IMR-90 (cell line): ENCODE data around the gene CENPP. TPM values are rescaled to one million over a fixed set of nuclear protein-coding genes. Genes with fewer than 3 reads are reported as not detected.

Experiments
- ATAC-seq: fragments of 200-7000 bp; cut with Tn5 transposase; 2 replicates; pipeline ENCODE4 v1.9.1; 2020; ENCODE audit warnings: low read depth, mild to moderate bottlenecking, moderate library complexity
- BruUV-seq: library from RNA; stranded (reverse); fragments of 400-500 nt; replicated peaks from 2 replicates; lab custom pipeline; 2021; lab: Mats Ljungman, UMichigan
- CTCF ChIA-PET: fragments of 300-600 bp; formaldehyde crosslinking; extraction: SDS; loops from one replicate; lab custom pipeline; 2021; ENCODE audit warnings: antibody characterized with exemption; lab: Yijun Ruan, JAX
- POLR2A ChIA-PET: fragments of 300-600 bp; sonication (Branson Sonifier 250); formaldehyde crosslinking; loops from one replicate; lab custom pipeline; 2022; ENCODE audit warnings: antibody characterized with exemption; ENCODE audit not compliant: unreplicated experiment; lab: Charles Lee
- DNase-seq: peaks from one replicate; pipeline ENCODE4 v3.0.0; 2013
- H2AFZ ChIP-seq: replicated peaks from 2 replicates; pipeline ENCODE3; 2013; ENCODE audit warnings: low read length, mild to moderate bottlenecking; ENCODE audit not compliant: poor library complexity
- H2AK5ac ChIP-seq: 2 replicates; pipeline ENCODE4 v1.6.1; 2013; ENCODE audit warnings: low read depth, low read length, inconsistent platforms
- H2AK9ac ChIP-seq: replicated peaks from 2 replicates; pipeline ENCODE3; 2013; ENCODE audit warnings: mild to moderate bottlenecking, low read depth, low read length, moderate library complexity; ENCODE audit not compliant: poor library complexity
- H2BK120ac ChIP-seq: 2 replicates; pipeline ENCODE4 v1.6.1; 2013; ENCODE audit warnings: low read depth, low read length, inconsistent platforms
- H2BK15ac ChIP-seq: 3 replicates; pipeline ENCODE4 v1.6.1; 2013; ENCODE audit warnings: low read depth, low read length, inconsistent platforms
- H2BK20ac ChIP-seq: 2 replicates; pipeline ENCODE4 v1.6.1; 2013; ENCODE audit warnings: low read depth, mild to moderate bottlenecking, inconsistent platforms, low read length, moderate library complexity
- H2BK5ac ChIP-seq: 2 replicates; pipeline ENCODE4 v1.6.1; 2013; ENCODE audit warnings: mild to moderate bottlenecking, low read depth, low read length, inconsistent platforms; ENCODE audit not compliant: poor library complexity, severe bottlenecking
- H3K14ac ChIP-seq: replicated peaks from 2 replicates; pipeline ENCODE4 v1.6.1; 2013; ENCODE audit warnings: low read depth, low read length, inconsistent platforms
- H3K18ac ChIP-seq: 2 replicates; pipeline ENCODE4 v1.6.1; 2013; ENCODE audit warnings: low read depth, low read length, control low read depth
- H3K23ac ChIP-seq: 2 replicates; pipeline ENCODE4 v1.6.1; 2013; ENCODE audit warnings: low read depth, low read length, inconsistent platforms
- H3K27ac ChIP-seq: 2 replicates; pipeline ENCODE4 v1.5.1; 2013; ENCODE audit warnings: mild to moderate bottlenecking, control low read depth, low read length; ENCODE audit not compliant: insufficient read depth
- H3K27me3 ChIP-seq: 2 replicates; pipeline ENCODE4 v1.6.1; 2013; ENCODE audit warnings: low read length; ENCODE audit not compliant: control insufficient read depth, insufficient read depth
- H3K36me3 ChIP-seq: 2 replicates; pipeline ENCODE4 v1.6.1; 2013; ENCODE audit warnings: low read length, mixed read lengths; ENCODE audit not compliant: control insufficient read depth, insufficient read depth
- H3K4ac ChIP-seq: 2 replicates; pipeline ENCODE4 v1.6.1; 2013; ENCODE audit warnings: low read depth, low read length, inconsistent platforms
- H3K4me1 ChIP-seq: 2 replicates; pipeline ENCODE4 v1.6.1; 2013; ENCODE audit warnings: low read length, mixed read lengths; ENCODE audit not compliant: control insufficient read depth, insufficient read depth
- H3K4me2 ChIP-seq: 2 replicates; pipeline ENCODE4 v1.6.1; 2013; ENCODE audit warnings: low read depth, mild to moderate bottlenecking, control low read depth, low read length, moderate library complexity
- H3K4me3 ChIP-seq: 2 replicates; pipeline ENCODE4 v1.5.1; 2013; ENCODE audit warnings: low read depth, mild to moderate bottlenecking, control low read depth, low read length, moderate library complexity; ENCODE audit not compliant: insufficient read depth
- H3K56ac ChIP-seq: 2 replicates; pipeline ENCODE4 v1.6.1; 2013; ENCODE audit warnings: low read length, inconsistent platforms; ENCODE audit not compliant: insufficient read depth; ENCODE audit errors: extremely low read depth
- H3K79me1 ChIP-seq, 2 experiments: 2 replicates each; pipeline ENCODE4 v1.6.1; 2013; ENCODE audit warnings: low read length in 2 of 2, inconsistent platforms in 1 of 2, low read depth in 1 of 2
- H3K9ac ChIP-seq: 2 replicates; pipeline ENCODE4 v1.6.1; 2013; ENCODE audit warnings: low read depth, low read length, control low read depth
- H3K9me1 ChIP-seq: 2 replicates; pipeline ENCODE4 v1.6.1; 2013; ENCODE audit warnings: low read length, inconsistent platforms; ENCODE audit not compliant: insufficient read depth
- H3K9me3 ChIP-seq: 2 replicates; pipeline ENCODE4 v1.6.1; 2013; ENCODE audit warnings: low read length; ENCODE audit not compliant: control insufficient read depth, insufficient read depth
- H4K20me1 ChIP-seq: 2 replicates; pipeline ENCODE4 v1.6.1; 2013; ENCODE audit warnings: low read length, inconsistent platforms; ENCODE audit not compliant: insufficient read depth
- H4K5ac ChIP-seq: 2 replicates; pipeline ENCODE4 v1.6.1; 2013; ENCODE audit warnings: mild to moderate bottlenecking, low read depth, low read length, control low read depth
- H4K8ac ChIP-seq, 2 experiments: 2 replicates each; pipeline ENCODE4 v1.6.1; 2013; ENCODE audit warnings: low read depth in 2 of 2, low read length in 2 of 2, control low read depth in 1 of 2, inconsistent platforms in 1 of 2
- H4K91ac ChIP-seq: 2 replicates; pipeline ENCODE4 v1.6.1; 2013; ENCODE audit warnings: low read depth, low read length, inconsistent platforms; ENCODE audit not compliant: insufficient read depth
- CEBPB ChIP-seq: IDR thresholded peaks from 2 replicates; pipeline ENCODE4 v1.6.1; 2012; ENCODE audit warnings: low read depth, low read length, improper control_type of control experiment
- RFX5 ChIP-seq: IDR thresholded peaks from 2 replicates; pipeline ENCODE4 v1.8.0; 2012; ENCODE audit warnings: low read depth, mild to moderate bottlenecking, low read length, moderate library complexity
- WGBS, 2 experiments: methylation state at CpG; one replicate each; pipeline versions ENCODE4 v1.1.5 to v1.1.7; 2013; ENCODE audit warnings: missing lambda C conversion rate in 2 of 2; ENCODE audit not compliant: insufficient read length in 1 of 2; ENCODE audit errors: extremely low coverage in 2 of 2; 5-methylcytosine and 5-hydroxymethylcytosine counted together
- dilution Hi-C: fragments of 300-500 bp; cut with HindIII; formaldehyde crosslinking; loops from one replicate; pipeline ENCODE4 v1.14.3; 2018; ENCODE audit warnings: low sequenced_read_pairs; ENCODE audit not compliant: unreplicated experiment
- in situ Hi-C: fragments of 300-500 bp; cut with MboI; formaldehyde crosslinking; loops from 3 replicates; pipeline ENCODE4 v1.14.3; 2019; ENCODE audit warnings: low sequenced_read_pairs, inconsistent platforms, mixed read lengths
- intact Hi-C: fragments of 100-400 bp; cut with micrococcal nuclease; formaldehyde crosslinking; loops from 2 replicates; pipeline ENCODE4 v1.10.0; 2022
- polyA plus RNA-seq, 3 experiments: library from polyadenylated mRNA; depleted of rRNA; stranded (reverse); fragments of >200 nt; gene quantifications; 2 replicates each; pipeline ENCODE4 v1.2.3, GENCODE V29; 2012; ENCODE audit warnings: low replicate concordance in 1 of 3
- total RNA-seq: library from RNA; depleted of rRNA; stranded (reverse); fragments of >200 nt; gene quantifications from 2 replicates; pipeline ENCODE4 v1.2.3, GENCODE V29; 2012

Gene CENPP
- total and polyA plus RNA-seq, 2 of the 4 experiments (the other 2 are of a cell fraction) = 1.4 to 2.0 TPM

DNA sequence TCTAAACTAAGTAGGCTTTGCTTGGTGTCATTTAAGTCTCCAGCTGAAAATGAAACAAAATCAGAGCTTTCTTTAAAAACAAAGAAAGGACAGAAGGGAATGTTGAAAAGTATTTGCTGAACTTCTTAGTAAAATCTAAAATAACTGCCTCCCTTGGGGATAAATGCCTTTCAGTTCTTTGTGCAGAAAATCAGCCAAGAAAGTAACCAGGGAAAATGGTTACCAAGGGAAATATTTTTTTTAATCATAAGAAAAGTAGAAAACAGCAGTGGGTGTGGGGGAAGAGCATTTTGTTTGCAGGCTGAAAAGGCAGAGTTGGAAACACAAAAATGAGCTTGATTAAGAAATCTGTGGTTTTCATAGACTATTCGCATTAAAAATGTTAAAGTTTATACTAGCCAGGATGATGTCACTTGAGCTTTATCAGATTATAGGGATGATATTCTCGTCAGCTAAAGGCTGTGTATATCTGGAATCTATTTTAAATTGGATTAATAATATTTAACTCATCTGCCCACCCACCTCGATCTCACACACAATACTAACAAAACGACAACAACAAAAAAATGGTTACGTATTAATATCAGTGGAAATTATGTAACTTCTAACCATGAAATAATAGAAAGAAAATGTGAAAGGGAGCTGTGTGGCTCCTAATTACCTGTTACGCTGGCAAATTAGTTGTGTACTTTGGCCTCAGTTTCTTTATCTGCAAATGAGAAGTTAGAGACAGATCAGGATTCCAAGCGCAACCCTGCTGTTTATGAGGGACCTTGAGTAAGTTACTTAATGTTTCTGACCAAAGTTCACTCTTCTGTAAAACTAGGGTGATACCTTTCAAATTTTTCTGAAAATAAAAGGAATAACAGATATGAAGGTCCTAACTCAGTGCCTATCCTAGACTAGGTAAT is 210.4 kb downstream of the CENPP start, which contains the start of gene ECM2:
Gene ECM2, minus strand, starts transcription at position 51 of the 911 bp plus-strand sequence. CDS start 13,124 bp downstream, outside the sequence.
- DNase-seq (peak; percentile 52), ATAC-seq (peak; percentile 53)
- Histone ChIP-seq H2AK9ac (peak within 1 kb of the TSS; percentile 79), H3K4me2 (peak within 1 kb of the TSS; percentile 91), H3K23ac (peak within 1 kb of the TSS; percentile 57), H4K91ac (peak within 1 kb of the TSS; percentile 73), H2BK20ac (peak within 1 kb of the TSS; percentile 91), H4K8ac (peak within 1 kb of the TSS in 1 of 2 experiments; percentile 94), H3K27me3 (no peaks in the 10 kb centered on the region), H3K9ac (peak within 1 kb of the TSS; percentile 94), H3K9me3 (no peaks in the 10 kb centered on the region), H2AK5ac (peak within 1 kb of the TSS; percentile 35; the same call in 1 of the 2 replicates), H2BK120ac (peak within 1 kb of the TSS; percentile 74), H3K4me3 (peak within 1 kb of the TSS; percentile 28; the same call in 1 of the 2 replicates), H4K20me1 (no peaks in the 10 kb centered on the region), H4K5ac (peak within 1 kb of the TSS; percentile 85), H2BK15ac (peak within 1 kb of the TSS; percentile 59; the same call in 2 of the 3 replicates), H3K27ac (peak within 1 kb of the TSS; percentile 95; the same call in 1 of the 2 replicates), H2AFZ (peak within 1 kb of the TSS; percentile 88), H3K79me1 (no peaks in the 10 kb centered on the region), H3K14ac (peak within 1 kb of the TSS; percentile 54; the same call in 1 of the 2 replicates), H3K4ac (peak within 1 kb of the TSS; percentile 80), H3K9me1 (0 out of 2 replicates have a peak, but pooled peaks cover 2% of the 10 kb centered on the region), H3K18ac (peak within 1 kb of the TSS; percentile 82), H3K36me3 (no peaks in the 10 kb centered on the region), H2BK5ac (peak within 1 kb of the TSS; percentile 67), H3K4me1 (peaks cover 5% of the 10 kb centered on the region), H3K56ac (peak within 1 kb of the TSS; percentile 38; the same call in 1 of the 2 replicates)
- POLR2A ChIA-PET = interaction anchor here (0.7 kb wide), 1 partner anchor 9 kb away, joined by 5 read pairs; no protein-coding TSS in a partner anchor
- CTCF ChIA-PET = no interaction called here
- WGBS, 2 experiments = no CpG with 5 or more reads among the region's 7 CpGs
- in situ Hi-C loops = no loop called here
- dilution Hi-C loops = no loop called here
- BruUV-seq = no TSS peak
- intact Hi-C loops = no loop called here
- TF ChIP-seq CEBPB (peak; percentile 35; the same call in 1 of the 2 replicates), RFX5 (no peak)
